ENCODE measurements around the gene RPS6KA2.
"Not testable (repeated sequence)": the region's sequence is repeated elsewhere in the genome, so short reads cannot be mapped to it uniquely, and the experiment has no call there.

Gene RPS6KA2

DNA sequence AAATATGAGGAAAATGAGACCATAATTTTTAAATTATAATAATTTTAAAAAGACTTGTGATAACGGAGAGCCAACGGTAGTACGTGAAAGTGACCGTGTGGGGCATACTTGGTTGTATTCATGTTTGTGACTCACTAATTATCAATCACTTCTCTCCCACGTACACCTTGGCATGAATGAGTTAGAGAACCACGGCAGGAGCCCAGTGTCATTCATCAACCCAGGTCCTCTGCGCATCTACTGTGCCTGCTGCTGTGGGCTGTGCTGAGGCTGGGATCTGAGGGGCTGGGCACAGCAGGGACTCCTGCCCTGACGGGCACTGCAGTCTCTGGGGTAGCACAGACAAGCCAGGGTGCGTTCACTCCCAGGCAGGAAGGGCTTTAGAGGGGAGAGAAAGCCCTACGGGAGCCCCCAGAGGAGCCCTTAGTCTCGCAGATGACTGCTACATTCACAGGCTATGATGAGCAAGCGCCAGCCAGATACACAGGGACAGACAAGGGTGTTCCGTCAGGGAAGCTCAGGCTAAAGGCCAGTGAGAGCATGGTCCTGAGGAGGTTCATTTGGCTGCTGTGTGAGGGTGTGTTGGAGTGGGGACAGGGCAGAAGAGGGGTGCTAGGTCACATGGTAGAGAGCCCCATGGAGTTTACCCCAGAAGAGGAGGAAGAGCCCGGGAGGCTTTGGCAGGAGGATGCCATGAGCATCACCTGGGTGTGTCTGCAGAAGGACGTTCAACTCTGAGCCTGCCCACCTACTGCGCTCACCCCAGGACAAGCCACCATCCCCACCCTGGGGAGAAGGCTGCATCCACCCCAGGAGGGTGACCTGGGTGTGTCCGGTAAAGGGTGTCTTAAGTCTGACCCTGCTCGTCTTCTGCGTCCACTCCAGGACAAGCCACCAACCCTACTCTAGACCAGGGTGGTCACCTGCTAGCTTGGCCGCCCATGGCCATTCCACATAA is 8.2 kb upstream of the RPS6KA2 start:
- no peak for DNase-seq (ENCODE audit: low spot score)

GRCh38 chr6:166634581-166634980 is 7.5 kb upstream of the RPS6KA2 start:
- DNase-seq (ENCODE audit: low spot score): not testable (repeated sequence)

GRCh38 chr6:166633732-166634535 is 6.9 kb upstream of the RPS6KA2 start:
- DNase-seq (ENCODE audit: low spot score): no peak

DNA sequence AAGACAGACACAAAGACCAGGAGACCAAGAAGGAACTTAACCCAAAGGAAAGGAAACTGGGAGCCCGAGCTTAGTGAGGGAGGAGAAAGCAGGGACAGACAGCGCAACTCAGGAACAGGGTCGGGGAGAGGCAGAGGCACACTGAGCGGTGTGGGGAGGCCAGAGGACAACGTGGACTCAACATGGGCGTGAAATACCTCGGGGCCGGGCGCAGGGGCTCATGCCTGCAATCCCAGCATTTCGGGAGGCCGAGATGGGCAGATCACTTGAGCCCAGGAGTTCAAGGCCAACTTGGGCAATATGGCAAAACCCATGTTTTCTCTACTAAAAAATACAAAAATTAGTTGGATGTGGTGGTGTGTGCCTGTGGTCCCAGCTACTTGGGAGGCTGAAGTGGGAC is 5.7 kb upstream of the RPS6KA2 start:
- DNase-seq (ENCODE audit: low spot score): no peak

GRCh38 chr6:166630462-166630861 is 3.4 kb upstream of the RPS6KA2 start:
- DNase-seq (ENCODE audit: low spot score): no peak

DNA sequence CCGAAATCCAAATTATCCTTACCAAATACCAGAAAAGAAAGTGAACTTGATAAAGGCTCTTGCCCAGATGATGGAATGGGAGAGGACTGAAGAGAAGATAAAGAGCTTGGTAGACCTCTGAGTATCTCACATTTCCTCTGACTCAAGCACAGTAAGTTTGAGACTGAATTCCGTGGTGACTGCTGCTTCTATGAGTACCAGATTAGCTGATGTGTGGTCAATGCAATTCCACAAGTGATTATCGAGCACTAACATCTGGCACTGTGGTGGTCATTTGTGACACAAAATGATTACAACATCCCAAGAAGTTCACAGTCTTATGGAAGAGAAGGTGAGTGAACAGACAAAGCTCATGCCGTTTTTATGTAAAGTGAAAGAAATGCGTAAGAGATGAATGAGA is 2.6 kb upstream of the RPS6KA2 start:
- DNase-seq (ENCODE audit: low spot score): no peak

DNA sequence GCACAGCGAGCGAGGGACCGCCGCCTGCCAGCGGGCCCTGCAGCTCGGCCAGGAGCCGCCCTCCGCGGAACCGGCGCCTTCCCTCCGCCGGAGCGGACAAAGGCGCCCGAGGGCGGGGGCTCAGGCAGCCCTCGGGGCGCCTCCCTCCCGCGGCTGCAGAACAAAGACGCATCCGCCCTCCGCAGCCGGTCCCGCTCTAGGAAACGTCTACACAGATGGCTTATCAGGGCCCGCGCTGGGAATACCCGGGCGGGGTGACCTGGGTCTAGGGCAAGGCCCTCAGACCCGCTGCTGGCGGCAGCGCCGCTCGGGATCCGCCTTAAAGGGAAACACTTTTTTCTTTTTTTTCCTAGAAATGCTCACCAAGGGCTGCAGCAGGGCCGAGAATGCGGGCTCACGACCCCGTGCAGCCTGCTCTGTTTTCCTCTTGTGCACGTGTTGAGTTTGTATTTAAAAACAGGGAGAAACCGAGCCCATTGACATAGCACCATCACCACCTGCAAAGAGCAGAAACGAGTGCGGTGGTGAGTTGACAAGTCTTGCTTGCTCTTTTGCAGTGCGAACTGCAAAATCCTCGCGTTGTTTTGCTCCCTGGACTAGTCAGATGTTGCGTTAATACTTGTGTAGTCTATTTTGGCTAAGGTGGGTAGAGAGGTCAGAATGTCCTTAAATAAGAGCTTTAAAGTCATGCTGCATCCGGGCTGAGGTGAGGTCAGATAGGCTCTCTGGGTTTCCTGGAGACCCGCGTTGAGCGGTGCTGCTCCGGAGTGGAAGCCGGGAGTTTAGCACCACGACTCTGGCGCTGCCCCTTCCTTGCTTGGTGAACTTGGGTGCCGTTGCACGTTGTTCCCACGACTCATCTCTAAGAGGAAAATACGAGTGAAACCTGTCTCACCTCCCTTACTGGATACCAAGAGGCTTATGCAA is 1.1 kb upstream of the RPS6KA2 start:
- DNase-seq (ENCODE audit: low spot score): peak; percentile 52

GRCh38 chr6:166626177-166627032 is 646 bp downstream of the RPS6KA2 start:
- no peak for DNase-seq (ENCODE audit: low spot score)

- no peak for DNase-seq (ENCODE audit: low spot score)
Measured at GRCh38 chr6:166625356-166625755, 1.7 kb downstream of the RPS6KA2 start.

DNA sequence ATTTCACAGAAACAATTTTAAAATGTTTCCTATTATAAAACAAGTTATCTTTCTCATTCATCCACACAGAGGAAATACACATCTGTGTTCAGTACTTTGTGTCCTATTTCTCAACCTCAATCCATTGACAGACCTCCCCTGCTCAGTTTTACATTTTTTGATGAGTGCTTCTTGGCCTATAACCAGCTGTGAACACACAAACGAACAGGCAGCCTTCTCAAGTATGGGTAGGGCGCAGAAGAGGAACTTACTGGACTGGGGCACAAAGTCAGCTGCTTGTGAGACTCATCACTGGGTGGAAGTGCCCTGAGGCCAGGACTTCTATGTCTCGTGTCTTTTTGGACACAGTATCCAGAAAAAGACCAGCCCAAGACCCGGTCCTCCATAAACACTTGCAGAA is 2.8 kb downstream of the RPS6KA2 start:
- DNase-seq (ENCODE audit: low spot score): no peak

GRCh38 chr6:166623318-166623717 is 3.7 kb downstream of the RPS6KA2 start:
- DNase-seq (ENCODE audit: low spot score): no peak

GRCh38 chr6:166621114-166621540 is 5.9 kb downstream of the RPS6KA2 start:
- DNase-seq (ENCODE audit: low spot score): no peak

DNA sequence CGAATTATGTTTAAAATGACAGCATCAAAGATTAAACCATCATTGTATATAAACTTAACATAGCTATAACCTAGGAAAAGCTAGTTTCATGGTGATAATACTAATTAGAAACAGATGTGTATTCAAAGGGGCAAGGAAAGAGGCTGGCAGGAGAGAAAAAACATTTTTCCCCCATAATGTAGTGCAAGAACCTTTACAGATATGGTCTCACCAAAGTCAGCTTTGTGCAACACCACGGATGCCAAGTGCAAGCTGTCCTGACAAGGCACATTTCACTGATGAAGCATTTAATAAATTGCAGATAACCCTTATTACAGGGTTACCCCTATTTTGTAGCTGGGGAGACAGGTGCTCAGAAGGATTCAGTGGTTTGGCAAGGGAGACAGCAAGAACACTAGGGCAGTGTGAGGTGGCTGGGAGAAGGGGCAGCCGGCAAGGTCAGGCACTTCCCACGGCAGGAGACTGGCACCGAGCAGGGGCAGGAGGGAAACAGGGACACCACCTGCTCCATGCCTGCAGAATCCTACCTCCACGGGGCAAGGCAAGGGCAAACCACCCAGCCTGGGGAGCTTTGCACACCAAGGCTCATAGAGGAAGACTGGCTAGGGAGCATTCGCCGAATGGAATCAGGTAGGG is 6.5 kb downstream of the RPS6KA2 start:
- no peak for DNase-seq (ENCODE audit: low spot score)

GRCh38 chr6:166619912-166620311 is 7.1 kb downstream of the RPS6KA2 start:
- no peak for DNase-seq (ENCODE audit: low spot score)

GRCh38 chr6:166618866-166619761 is 7.9 kb downstream of the RPS6KA2 start:
- DNase-seq (ENCODE audit: low spot score): no peak

GRCh38 chr6:166618251-166618650 is 8.8 kb downstream of the RPS6KA2 start:
- DNase-seq (ENCODE audit: low spot score): no peak

DNA sequence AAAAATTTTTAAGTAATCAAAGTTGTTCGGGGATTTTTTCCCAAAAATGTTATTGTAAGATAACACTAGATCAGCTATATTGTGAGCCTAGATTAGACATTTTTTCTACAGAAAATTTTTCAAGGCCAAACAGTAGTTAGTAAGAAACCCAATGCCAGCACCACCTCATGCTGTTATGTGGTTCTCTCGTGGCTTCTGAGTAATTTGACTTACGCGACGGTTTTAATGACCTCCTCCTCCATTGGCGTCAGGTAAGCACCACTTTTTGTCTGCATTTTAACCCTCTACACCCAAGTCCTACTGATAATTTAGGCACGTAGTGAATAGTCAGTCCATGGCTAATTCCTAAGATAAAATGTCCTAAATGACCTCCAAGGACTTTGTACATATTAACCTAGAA is 9.7 kb downstream of the RPS6KA2 start:
- DNase-seq (ENCODE audit: low spot score): no peak

DNA sequence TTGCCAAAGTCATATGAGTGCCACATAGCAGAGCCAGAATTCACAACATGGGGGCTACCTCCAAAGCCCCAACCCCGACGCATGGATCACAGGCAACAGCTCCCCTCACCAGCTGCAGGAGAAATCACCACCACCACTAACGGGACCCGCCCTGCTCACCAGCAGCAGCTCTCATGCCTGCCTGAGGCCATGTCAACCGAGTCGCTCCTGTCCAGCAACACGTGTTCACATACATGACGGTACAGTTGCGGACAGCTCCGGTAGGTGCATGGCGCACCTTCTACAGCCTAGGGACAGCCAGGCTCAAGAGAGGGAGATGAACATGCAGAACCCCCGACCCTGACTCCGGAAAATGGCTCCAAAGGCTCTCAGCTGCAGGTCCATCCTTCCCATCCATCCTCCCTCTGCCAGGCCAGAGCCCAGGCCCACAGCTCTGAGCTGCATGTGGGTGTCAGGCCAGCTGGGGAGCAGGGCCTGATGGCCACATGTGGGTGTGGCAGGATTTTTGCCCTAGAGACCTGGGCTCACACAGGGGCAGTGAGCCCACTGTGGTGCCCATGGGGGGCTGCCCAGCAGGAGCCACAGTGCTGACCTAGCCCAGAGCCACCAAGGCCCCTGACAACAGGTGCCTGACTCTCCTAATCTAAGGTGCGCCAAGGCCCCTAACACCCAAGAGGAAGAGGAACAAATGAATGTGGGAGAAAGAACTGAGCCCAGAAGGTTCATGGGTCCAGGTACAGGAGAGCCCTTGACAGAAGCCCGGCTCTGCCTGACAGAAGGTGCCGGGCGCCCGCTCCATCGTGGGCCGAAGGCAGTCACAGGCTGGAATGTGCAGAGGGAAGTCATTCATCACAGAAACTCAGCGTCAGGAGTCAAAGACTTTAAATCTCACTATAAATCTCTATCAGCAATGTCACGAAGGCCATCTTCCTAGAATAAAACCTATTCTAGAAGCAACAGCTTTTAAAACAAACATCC is 10.5 kb downstream of the RPS6KA2 start:
- DNase-seq (ENCODE audit: low spot score): no peak
